HL-60 (cell line): ENCODE results near the gene TYW1.
"Not testable (repeated sequence)": the region's sequence is repeated elsewhere in the genome, so short reads cannot be mapped to it uniquely, and the experiment has no call there.

ENCODE experiments used
- DNase-seq, 2 experiments: peaks; one replicate each; pipeline ENCODE4 v3.0.0-alpha.2; 2010 to 2020; ENCODE audit warnings: low read depth in 1 of 2, low spot score in 1 of 2
- H3K27ac ChIP-seq: fragments of 250-450 bp; sonication (Bioruptor Pico); replicated peaks from 2 replicates; pipeline ENCODE4 v1.5.1; 2020; ENCODE audit warnings: mild to moderate bottlenecking, moderate library complexity
- H3K27me3 ChIP-seq: fragments of 250-450 bp; sonication (Bioruptor Pico); 2 replicates; pipeline ENCODE4 v1.5.1; 2021; ENCODE audit warnings: mild to moderate bottlenecking, moderate library complexity; ENCODE audit not compliant: insufficient read depth, poor library complexity, severe bottlenecking
- H3K4me3 ChIP-seq: replicated peaks from 2 replicates; pipeline ENCODE4 v1.5.1; 2011; ENCODE audit warnings: mild to moderate bottlenecking, control low read depth, low read length; ENCODE audit not compliant: insufficient read depth
- CTCF ChIP-seq: IDR thresholded peaks from one replicate; pipeline ENCODE4 v1.5.1; 2011; ENCODE audit warnings: low read length, control low read depth, inconsistent platforms; ENCODE audit not compliant: insufficient read depth
- GABPA ChIP-seq: IDR thresholded peaks from 2 replicates; pipeline ENCODE4 v1.6.1; 2012; ENCODE audit warnings: low read depth
- POLR2AphosphoS5 ChIP-seq: IDR thresholded peaks from 2 replicates; pipeline ENCODE4 v1.6.1; 2012; ENCODE audit warnings: low read depth
- SPI1 ChIP-seq: IDR thresholded peaks from 2 replicates; pipeline ENCODE4 v1.6.1; 2012; ENCODE audit warnings: low read depth, mild to moderate bottlenecking, borderline replicate concordance
- TF ChIP-seq, protein P1 (sequence below): IDR thresholded peaks from 2 replicates; pipeline ENCODE4 v1.6.1; 2012; ENCODE audit warnings: low read depth; ENCODE audit not compliant: insufficient replicate concordance

TYW1 gene

GRCh38 chr7:67062802-67063201, 66.2 kb downstream of the TYW1 start:
- H3K4me3 ChIP-seq, H3K27me3 ChIP-seq, H3K27ac ChIP-seq, DNase-seq: not testable (repeated sequence)

- H3K4me3 ChIP-seq, DNase-seq, H3K27ac ChIP-seq, H3K27me3 ChIP-seq: not testable (repeated sequence)
Measured at GRCh38 chr7:67066950-67067622, 70.5 kb downstream of the TYW1 start.

DNA sequence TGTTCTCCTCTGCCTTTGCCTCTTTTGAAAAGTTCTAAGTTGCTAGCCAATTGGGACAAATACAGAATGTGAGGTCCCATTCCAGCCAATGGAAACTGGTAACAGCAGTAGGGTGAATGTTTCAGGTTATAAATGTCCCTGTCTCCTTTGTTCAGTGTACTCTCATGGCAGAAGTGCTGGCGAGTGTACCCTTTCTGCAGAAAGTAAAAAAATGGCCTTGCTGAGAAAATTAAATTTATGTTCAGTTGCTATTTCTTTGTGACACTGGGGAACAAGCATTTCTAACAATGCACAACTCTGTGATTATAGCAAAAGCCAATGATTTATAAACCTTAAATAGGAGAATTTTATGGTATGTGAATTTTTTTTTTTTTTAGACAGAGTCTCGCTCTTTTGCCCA, 79.5 kb downstream of the TYW1 start:
- not testable (repeated sequence) for H3K27ac ChIP-seq, H3K27me3 ChIP-seq, DNase-seq, H3K4me3 ChIP-seq

GRCh38 chr7:67082880-67083279, 86.2 kb downstream of the TYW1 start:
- not testable (repeated sequence) for H3K27ac ChIP-seq, DNase-seq, H3K27me3 ChIP-seq, H3K4me3 ChIP-seq

DNA sequence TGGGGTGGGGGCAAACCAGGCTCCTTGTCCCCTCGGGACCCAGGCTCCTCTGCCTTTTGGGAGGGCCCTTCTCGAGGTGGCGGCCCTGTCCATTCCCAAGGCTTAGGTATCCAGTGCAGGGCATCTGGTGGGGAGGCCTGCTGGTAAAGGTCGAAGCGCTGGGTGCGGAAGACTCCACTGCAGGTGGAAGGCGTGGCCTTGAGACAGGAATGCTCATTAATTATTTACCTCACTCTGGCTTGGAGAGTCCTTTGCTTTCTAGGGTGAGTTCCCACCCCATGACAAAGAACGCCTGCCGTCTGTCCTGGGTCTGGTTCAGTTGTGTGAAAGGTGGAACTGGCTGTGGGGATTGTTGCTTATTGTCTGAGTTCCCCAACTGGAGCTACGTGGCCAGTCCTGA, 92.6 kb downstream of the TYW1 start:
- DNase-seq, H3K27me3 ChIP-seq, H3K4me3 ChIP-seq, H3K27ac ChIP-seq: not testable (repeated sequence)

- H3K4me3 ChIP-seq, H3K27ac ChIP-seq, DNase-seq, H3K27me3 ChIP-seq: not testable (repeated sequence)
Measured at GRCh38 chr7:67091053-67091452, 94.4 kb downstream of the TYW1 start.

GRCh38 chr7:67098031-67098430, 101.4 kb downstream of the TYW1 start:
- H3K27me3 ChIP-seq, H3K4me3 ChIP-seq, H3K27ac ChIP-seq, DNase-seq: not testable (repeated sequence)

GRCh38 chr7:67099406-67099805, 102.8 kb downstream of the TYW1 start:
- not testable (repeated sequence) for H3K4me3 ChIP-seq, H3K27ac ChIP-seq, H3K27me3 ChIP-seq, DNase-seq

- not testable (repeated sequence) for H3K27me3 ChIP-seq, H3K27ac ChIP-seq, DNase-seq, H3K4me3 ChIP-seq
Measured at GRCh38 chr7:67100038-67100437, 103.4 kb downstream of the TYW1 start.

DNA sequence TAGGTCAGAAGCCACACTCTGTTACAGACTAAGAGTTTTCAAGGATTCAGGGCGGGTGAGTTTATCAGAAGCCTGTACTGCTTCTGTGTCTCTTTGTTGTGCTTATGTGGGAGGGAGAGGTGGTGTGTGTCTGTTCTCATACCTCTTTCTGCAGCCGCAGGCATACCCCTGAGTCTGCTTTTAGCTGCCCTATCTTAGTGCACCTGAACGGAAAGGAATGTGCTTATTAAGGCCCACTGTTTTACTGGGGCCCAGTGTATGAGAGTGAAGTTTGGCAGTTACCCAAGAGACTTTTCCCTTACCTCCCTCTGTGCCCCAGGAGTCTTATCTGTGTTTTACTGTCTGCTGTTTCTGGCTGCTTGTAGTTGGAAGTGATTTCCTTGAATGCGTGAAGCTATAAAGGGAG, 104.3 kb downstream of the TYW1 start:
- Histone ChIP-seq H3K27me3 (no peaks in the 10 kb centered on the region), H3K27ac (no peak overlapping the region), H3K4me3 (no peak overlapping the region)
- no peak for DNase-seq
- TF ChIP-seq CTCF (no peak), POLR2AphosphoS5 (no peak), GABPA (no peak), SPI1 (no peak)
- TF ChIP-seq, protein P1, sequence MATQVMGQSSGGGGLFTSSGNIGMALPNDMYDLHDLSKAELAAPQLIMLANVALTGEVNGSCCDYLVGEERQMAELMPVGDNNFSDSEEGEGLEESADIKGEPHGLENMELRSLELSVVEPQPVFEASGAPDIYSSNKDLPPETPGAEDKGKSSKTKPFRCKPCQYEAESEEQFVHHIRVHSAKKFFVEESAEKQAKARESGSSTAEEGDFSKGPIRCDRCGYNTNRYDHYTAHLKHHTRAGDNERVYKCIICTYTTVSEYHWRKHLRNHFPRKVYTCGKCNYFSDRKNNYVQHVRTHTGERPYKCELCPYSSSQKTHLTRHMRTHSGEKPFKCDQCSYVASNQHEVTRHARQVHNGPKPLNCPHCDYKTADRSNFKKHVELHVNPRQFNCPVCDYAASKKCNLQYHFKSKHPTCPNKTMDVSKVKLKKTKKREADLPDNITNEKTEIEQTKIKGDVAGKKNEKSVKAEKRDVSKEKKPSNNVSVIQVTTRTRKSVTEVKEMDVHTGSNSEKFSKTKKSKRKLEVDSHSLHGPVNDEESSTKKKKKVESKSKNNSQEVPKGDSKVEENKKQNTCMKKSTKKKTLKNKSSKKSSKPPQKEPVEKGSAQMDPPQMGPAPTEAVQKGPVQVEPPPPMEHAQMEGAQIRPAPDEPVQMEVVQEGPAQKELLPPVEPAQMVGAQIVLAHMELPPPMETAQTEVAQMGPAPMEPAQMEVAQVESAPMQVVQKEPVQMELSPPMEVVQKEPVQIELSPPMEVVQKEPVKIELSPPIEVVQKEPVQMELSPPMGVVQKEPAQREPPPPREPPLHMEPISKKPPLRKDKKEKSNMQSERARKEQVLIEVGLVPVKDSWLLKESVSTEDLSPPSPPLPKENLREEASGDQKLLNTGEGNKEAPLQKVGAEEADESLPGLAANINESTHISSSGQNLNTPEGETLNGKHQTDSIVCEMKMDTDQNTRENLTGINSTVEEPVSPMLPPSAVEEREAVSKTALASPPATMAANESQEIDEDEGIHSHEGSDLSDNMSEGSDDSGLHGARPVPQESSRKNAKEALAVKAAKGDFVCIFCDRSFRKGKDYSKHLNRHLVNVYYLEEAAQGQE = no peak

GRCh38 chr7:67104937-67105336, 108.3 kb downstream of the TYW1 start:
- DNase-seq, H3K27ac ChIP-seq, H3K4me3 ChIP-seq, H3K27me3 ChIP-seq: not testable (repeated sequence)
